ENCODE data around the gene SLC39A9.

DNA sequence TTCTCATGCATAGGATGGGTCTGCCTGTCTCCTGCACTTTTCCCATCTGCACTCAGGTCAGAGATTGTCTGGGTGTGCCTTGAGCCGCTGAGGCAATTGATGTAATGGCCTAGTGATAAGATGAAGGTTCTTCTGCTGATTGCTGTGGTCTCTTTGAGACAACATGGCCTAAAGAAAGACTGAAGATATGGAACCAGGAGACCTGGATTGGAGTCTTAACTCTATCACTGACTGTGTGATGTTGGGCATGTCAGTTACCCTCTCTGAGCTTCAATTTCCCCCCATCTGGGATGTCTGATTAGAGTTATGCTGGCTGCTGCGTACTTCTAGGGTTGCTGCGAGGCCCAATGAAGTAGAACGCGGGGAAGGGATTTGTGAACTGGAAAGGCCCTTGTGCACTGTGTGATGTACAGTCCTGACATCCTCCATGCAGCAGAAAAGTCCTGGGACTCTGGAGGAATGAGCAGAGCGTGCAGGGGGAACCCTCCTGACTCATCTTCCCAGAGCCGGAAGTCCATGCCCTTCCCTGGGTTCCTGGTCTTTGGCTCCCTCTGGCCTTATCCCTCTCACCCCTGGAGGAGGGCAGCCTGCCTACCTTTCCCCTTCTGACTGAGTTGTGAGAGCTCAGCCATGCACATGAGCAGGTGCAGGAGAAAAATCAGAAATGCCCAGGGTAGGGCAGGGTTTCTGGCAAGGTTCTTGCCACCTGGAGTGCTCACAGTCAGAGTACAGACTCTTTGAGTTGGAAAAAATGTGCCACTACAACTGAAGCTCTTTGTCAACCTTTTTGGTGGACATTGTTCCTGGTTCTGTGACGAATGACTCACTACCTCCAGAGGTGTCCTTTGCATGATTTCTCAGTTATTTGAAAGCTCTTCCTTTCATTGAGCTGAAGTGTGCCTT is 107.1 kb downstream of the SLC39A9 start:
- TF ChIP-seq ZNF510 (tag by site-specific recombination; IDR thresholded peaks at IDR 0.05; ENCODE audit: insufficient replicate concordance) (no peak), WT1 (tag by site-specific recombination; IDR thresholded peaks at IDR 0.05) (no peak), ZNF114 (tag by site-specific recombination; IDR thresholded peaks at IDR 0.05) (no peak), ZNF146 (tag by site-specific recombination; IDR thresholded peaks at IDR 0.05) (no peak), RBAK (tag by site-specific recombination; IDR thresholded peaks at IDR 0.05) (no peak)
- TF ChIP-seq, protein P1, sequence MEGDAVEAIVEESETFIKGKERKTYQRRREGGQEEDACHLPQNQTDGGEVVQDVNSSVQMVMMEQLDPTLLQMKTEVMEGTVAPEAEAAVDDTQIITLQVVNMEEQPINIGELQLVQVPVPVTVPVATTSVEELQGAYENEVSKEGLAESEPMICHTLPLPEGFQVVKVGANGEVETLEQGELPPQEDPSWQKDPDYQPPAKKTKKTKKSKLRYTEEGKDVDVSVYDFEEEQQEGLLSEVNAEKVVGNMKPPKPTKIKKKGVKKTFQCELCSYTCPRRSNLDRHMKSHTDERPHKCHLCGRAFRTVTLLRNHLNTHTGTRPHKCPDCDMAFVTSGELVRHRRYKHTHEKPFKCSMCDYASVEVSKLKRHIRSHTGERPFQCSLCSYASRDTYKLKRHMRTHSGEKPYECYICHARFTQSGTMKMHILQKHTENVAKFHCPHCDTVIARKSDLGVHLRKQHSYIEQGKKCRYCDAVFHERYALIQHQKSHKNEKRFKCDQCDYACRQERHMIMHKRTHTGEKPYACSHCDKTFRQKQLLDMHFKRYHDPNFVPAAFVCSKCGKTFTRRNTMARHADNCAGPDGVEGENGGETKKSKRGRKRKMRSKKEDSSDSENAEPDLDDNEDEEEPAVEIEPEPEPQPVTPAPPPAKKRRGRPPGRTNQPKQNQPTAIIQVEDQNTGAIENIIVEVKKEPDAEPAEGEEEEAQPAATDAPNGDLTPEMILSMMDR (tag by site-specific recombination; IDR thresholded peaks at IDR 0.05): no peak

All from HEK293 (cell line).